GM21529 (cell line): ENCODE results near the gene PIK3R2.
"Not testable (repeated sequence)": the region's sequence is repeated elsewhere in the genome, so short reads cannot be mapped to it uniquely, and the experiment has no call there.

ENCODE experiments used
- ATAC-seq: cut with Tn5 transposase; IDR thresholded peaks from one replicate; pipeline ENCODE4 v1.9.1; 2021; ENCODE audit not compliant: unreplicated experiment

PIK3R2 gene

GRCh38 chr19:18152442-18152816 is 534 bp upstream of the PIK3R2 start:
- peak; percentile 67 for ATAC-seq

GRCh38 chr19:18153556-18154134 is 682 bp downstream of the PIK3R2 start:
- ATAC-seq: no peak

- no peak for ATAC-seq
These were observed 2.4 kb downstream of the PIK3R2 start for GRCh38 chr19:18155095-18156087.

- ATAC-seq: no peak
These were observed 3.3 kb downstream of the PIK3R2 start for GRCh38 chr19:18156268-18156667.

- ATAC-seq: no peak
These were observed 4.0 kb downstream of the PIK3R2 start for GRCh38 chr19:18156841-18157464.

- no peak for ATAC-seq
These were observed 4.6 kb downstream of the PIK3R2 start for GRCh38 chr19:18157465-18158063.

GRCh38 chr19:18158467-18158866 is 5.5 kb downstream of the PIK3R2 start:
- ATAC-seq: no peak

GRCh38 chr19:18159059-18159616 is 6.2 kb downstream of the PIK3R2 start:
- not testable (repeated sequence) for ATAC-seq

GRCh38 chr19:18159810-18160209 is 6.8 kb downstream of the PIK3R2 start:
- ATAC-seq: no peak

- no peak for ATAC-seq
These were observed 7.6 kb downstream of the PIK3R2 start for GRCh38 chr19:18160493-18160970.

- ATAC-seq: peak; percentile 77
These were observed 8.1 kb downstream of the PIK3R2 start for GRCh38 chr19:18160971-18161635.

GRCh38 chr19:18161636-18162002 is 8.7 kb downstream of the PIK3R2 start:
- no peak for ATAC-seq

- ATAC-seq: no peak
These were observed 11.1 kb downstream of the PIK3R2 start for GRCh38 chr19:18164072-18164471.

GRCh38 chr19:18165794-18166544 is 13.0 kb downstream of the PIK3R2 start:
- no peak for ATAC-seq

GRCh38 chr19:18167011-18167410 is 14.0 kb downstream of the PIK3R2 start:
- no peak for ATAC-seq

GRCh38 chr19:18167975-18168645 is 15.1 kb downstream of the PIK3R2 start:
- no peak for ATAC-seq

- no peak for ATAC-seq
These were observed 15.9 kb downstream of the PIK3R2 start for GRCh38 chr19:18168673-18169381.

- ATAC-seq: no peak
These were observed 17.8 kb downstream of the PIK3R2 start for GRCh38 chr19:18170714-18171255.
